ENCODE measurements around the gene FGF5. TPM values are rescaled to one million over a fixed set of nuclear protein-coding genes. Genes with fewer than 3 reads are reported as not detected.

FGF5 gene
- total and polyA plus RNA-seq, 2 of the 13 experiments (the other 11 are each of a cell fraction or from before 2014, with no cell fraction given): not detected

DNA sequence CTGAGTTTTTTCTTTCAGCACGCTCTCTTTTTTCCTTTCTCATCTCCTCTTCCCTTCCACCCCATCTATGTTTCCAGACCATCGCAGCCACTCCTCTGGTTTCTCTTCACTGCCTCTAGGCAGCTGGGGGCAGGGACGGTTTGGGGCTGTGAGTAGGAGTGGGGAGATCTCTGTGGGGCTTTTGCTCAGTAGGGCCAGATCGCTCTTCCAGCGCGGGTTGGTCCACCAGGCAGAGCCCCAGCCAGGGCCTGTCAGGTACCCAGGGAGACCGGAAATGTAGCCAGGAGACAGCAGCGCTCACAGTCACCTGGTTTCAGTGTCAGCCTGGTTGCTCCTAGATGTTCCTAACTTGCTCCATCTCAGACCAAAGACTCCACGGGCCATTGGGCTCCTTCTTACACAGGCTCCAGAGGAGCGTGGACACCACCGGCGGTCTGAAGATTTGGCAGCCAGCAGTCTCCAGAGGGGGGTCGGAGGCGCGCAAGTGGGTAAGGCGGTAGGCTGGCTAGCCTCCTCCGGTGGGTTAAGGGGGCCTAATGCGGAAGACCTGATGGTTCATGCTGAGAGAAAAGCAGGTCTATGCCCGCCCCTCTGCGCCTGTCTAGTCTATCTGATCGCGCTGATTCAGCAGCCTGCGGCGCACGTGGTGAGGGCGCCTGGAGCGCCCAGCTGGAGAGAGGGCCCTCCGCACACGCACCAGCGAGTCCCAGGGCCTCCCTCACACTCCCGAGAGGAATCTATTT, 1.8 kb downstream of the FGF5 start:
- ChIA-PET POLR2A (no interaction called here), CTCF (ENCODE audit: low intra/inter-chr PET ratio, low total read pairs) (no interaction called here)
- FAIRE-seq (no peak), DNase-seq (ENCODE audit: low spot score) (no peak), ATAC-seq (no peak)
- no peak overlapping the region for H3K4me2 ChIP-seq (ENCODE audit: low read depth, low read length)
- intact Hi-C loops (cut with micrococcal nuclease; ENCODE audit: unreplicated experiment) (no loop called here), in situ Hi-C loops (cut with HindIII; ENCODE audit: extremely low pct_ligation_motif_present, low pct_unique_long_range_greater_than_20kb) (no loop called here)
- WGBS (ENCODE audit: low lambda C conversion rate): 22% methylated on average over 10 of the region's 31 CpGs
- H3K4me3 ChIP-seq (replicated peaks in 1 of 3; ENCODE audit: insufficient read depth in 1 of 3, low read depth in 2 of 3, low read length in 3 of 3): no peak overlapping the region
- H3K36me3 ChIP-seq (replicated peaks in 1 of 2; ENCODE audit: control insufficient read depth in 1 of 2, insufficient read depth in 2 of 2, low read length in 2 of 2): no peaks in the 10 kb centered on the region
- no peak overlapping the region for H3K27ac ChIP-seq (ENCODE audit: extremely low read length, insufficient read depth, low read length)
- no peaks in the 10 kb centered on the region for H3K79me2 ChIP-seq (ENCODE audit: insufficient read depth, low read length)
- TF ChIP-seq RFXAP (CRISPR knock-in tag; IDR thresholded peaks at IDR 0.05; ENCODE audit: borderline replicate concordance) (no peak), SATB2 (CRISPR knock-in tag; IDR thresholded peaks at IDR 0.05) (no peak), ZIK1 (CRISPR knock-in tag; IDR thresholded peaks at IDR 0.05; ENCODE audit: borderline replicate concordance, low read depth) (no peak), MEIS1 (CRISPR knock-in tag; IDR thresholded peaks at IDR 0.05; ENCODE audit: borderline replicate concordance) (no peak), ZNF550 (CRISPR knock-in tag; IDR thresholded peaks at IDR 0.05; ENCODE audit: borderline replicate concordance) (no peak), ZBTB7A (CRISPR knock-in tag; IDR thresholded peaks at IDR 0.05) (no peak)
- TF ChIP-seq, protein P1, sequence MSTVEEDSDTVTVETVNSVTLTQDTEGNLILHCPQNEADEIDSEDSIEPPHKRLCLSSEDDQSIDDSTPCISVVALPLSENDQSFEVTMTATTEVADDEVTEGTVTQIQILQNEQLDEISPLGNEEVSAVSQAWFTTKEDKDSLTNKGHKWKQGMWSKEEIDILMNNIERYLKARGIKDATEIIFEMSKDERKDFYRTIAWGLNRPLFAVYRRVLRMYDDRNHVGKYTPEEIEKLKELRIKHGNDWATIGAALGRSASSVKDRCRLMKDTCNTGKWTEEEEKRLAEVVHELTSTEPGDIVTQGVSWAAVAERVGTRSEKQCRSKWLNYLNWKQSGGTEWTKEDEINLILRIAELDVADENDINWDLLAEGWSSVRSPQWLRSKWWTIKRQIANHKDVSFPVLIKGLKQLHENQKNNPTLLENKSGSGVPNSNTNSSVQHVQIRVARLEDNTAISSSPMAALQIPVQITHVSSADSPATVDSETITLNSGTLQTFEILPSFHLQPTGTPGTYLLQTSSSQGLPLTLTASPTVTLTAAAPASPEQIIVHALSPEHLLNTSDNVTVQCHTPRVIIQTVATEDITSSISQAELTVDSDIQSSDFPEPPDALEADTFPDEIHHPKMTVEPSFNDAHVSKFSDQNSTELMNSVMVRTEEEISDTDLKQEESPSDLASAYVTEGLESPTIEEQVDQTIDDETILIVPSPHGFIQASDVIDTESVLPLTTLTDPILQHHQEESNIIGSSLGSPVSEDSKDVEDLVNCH (CRISPR knock-in tag; IDR thresholded peaks at IDR 0.05): no peak
- no peak overlapping the region for H3K9ac ChIP-seq (ENCODE audit: insufficient read depth, low read depth, low read length)
- H4K20me1 ChIP-seq (ENCODE audit: insufficient read depth, low read length): no peaks in the 10 kb centered on the region
- H3K4me1 ChIP-seq (ENCODE audit: insufficient read depth, low read length): no peaks in the 10 kb centered on the region
- peaks cover 2 to 40% of the 10 kb centered on the region in 2 experiments; a peak in 4 of 5 replicates for H3K27me3 ChIP-seq (ENCODE audit: control insufficient read depth in 1 of 2, insufficient read depth in 2 of 2, low read length in 2 of 2)
- no peaks in the 10 kb centered on the region for H3K9me3 ChIP-seq (ENCODE audit: low read length)
- H2AFZ ChIP-seq (ENCODE audit: low read length): no peak overlapping the region
- BruUV-seq (replicated peaks): no TSS peak
